ENCODE data around the gene LIPM. TPM values are rescaled to one million over a fixed set of nuclear protein-coding genes. Genes with fewer than 3 reads are reported as not detected.

LIPM gene
- total and polyA plus RNA-seq, 8 donors = not detected

- DNase-seq (no peak), FAIRE-seq (no peak), ATAC-seq (no peak)
- Histone ChIP-seq H3K27me3 (no peaks in the 10 kb centered on the region), H3K27ac (no peak overlapping the region), H3K4me1 (no peaks in the 10 kb centered on the region), H3K36me3 (no peaks in the 10 kb centered on the region), H3K4me3 (no peak overlapping the region), H3K9me3 (no peaks in the 10 kb centered on the region)
- TF ChIP-seq CTCF (IDR thresholded peaks at IDR 0.05) = no peak
- 82 to 93% methylated on average over 2 of the region's 2 CpGs for WGBS, 2 donors
- intact Hi-C loops (cut with DNase I) = no loop called here
Observed at GRCh38 chr10:88866454-88866853, 63.9 kb downstream of the LIPM start.

GRCh38 chr10:88870089-88870488 is 67.6 kb downstream of the LIPM start:
- H3K9me3 ChIP-seq = no peaks in the 10 kb centered on the region
- H3K27me3 ChIP-seq = no peaks in the 10 kb centered on the region
- H3K36me3 ChIP-seq = no peaks in the 10 kb centered on the region
- FAIRE-seq (no peak), ATAC-seq (no peak), DNase-seq (no peak)
- no peaks in the 10 kb centered on the region for H3K4me1 ChIP-seq
- no peak overlapping the region for H3K27ac ChIP-seq
- H3K4me3 ChIP-seq = no peak overlapping the region
- intact Hi-C loops (cut with DNase I) = no loop called here
- no peak for TF ChIP-seq CTCF (IDR thresholded peaks at IDR 0.05)

Other genes with a start within 250 kb of the LIPM start
- gene RNLS, start 219.4 kb upstream of the LIPM start, total RNA-seq = 1 to 10 TPM; 4.6 to 6.4 (median 5.9) TPM
- gene RNLS, start 219.4 kb upstream of the LIPM start, polyA plus RNA-seq = 1 to 10 TPM; 2.5 to 6.4 TPM
- under 1 TPM; 0.04 to 0.47 (median 0.20) TPM for gene LIPJ, start 216.0 kb upstream of the LIPM start, total RNA-seq
- 1 to 10 TPM in 1 of 2 donors, under 1 TPM in 1; 0.53 to 1.2 TPM for gene LIPJ, start 216.0 kb upstream of the LIPM start, polyA plus RNA-seq
- gene LIPF, start 138.3 kb upstream of the LIPM start, total RNA-seq = not detected
- 1 to 10 TPM in 1 of 2 donors, not detected in 1; 1.2 TPM for gene LIPF, start 138.3 kb upstream of the LIPM start, polyA plus RNA-seq
- not detected for gene LIPK, start 96.5 kb upstream of the LIPM start, total RNA-seq
- not detected for gene LIPK, start 96.5 kb upstream of the LIPM start, polyA plus RNA-seq
- gene LIPN, start 42.7 kb upstream of the LIPM start, total RNA-seq = not detected
- not detected for gene LIPN, start 42.7 kb upstream of the LIPM start, polyA plus RNA-seq
- gene ANKRD22, start 49.1 kb downstream of the LIPM start, total RNA-seq = 10 to 100 TPM in 1 of 6 donors, 1 to 10 TPM in 5; 2.3 to 17.4 (median 4.3) TPM
- gene ANKRD22, start 49.1 kb downstream of the LIPM start, polyA plus RNA-seq = 1 to 10 TPM; 3.4 to 3.6 TPM
- 1 to 10 TPM; 1.2 to 3.5 (median 2.3) TPM for gene STAMBPL1, start 77.5 kb downstream of the LIPM start, total RNA-seq
- gene STAMBPL1, start 77.5 kb downstream of the LIPM start, polyA plus RNA-seq = 1 to 10 TPM; 2.2 to 2.7 TPM
- 10 to 100 TPM in 4 of 6 donors, 1 to 10 TPM in 2; 8.1 to 78.7 (median 17.5) TPM for gene ACTA2, start 150.0 kb downstream of the LIPM start, total RNA-seq
- gene ACTA2, start 150.0 kb downstream of the LIPM start, polyA plus RNA-seq = 10 to 100 TPM; 58.0 to 78.4 TPM
- 10 to 100 TPM in 1 of 6 donors, 1 to 10 TPM in 5; 2.6 to 10.3 (median 4.1) TPM for gene FAS, start 188.1 kb downstream of the LIPM start, total RNA-seq
- 1 to 10 TPM; 1.4 to 2.8 TPM for gene FAS, start 188.1 kb downstream of the LIPM start, polyA plus RNA-seq

Measured in pancreas (tissue), 10 donors.